Measurements from ENCODE around the gene RLN3.

RLN3 gene

DNA sequence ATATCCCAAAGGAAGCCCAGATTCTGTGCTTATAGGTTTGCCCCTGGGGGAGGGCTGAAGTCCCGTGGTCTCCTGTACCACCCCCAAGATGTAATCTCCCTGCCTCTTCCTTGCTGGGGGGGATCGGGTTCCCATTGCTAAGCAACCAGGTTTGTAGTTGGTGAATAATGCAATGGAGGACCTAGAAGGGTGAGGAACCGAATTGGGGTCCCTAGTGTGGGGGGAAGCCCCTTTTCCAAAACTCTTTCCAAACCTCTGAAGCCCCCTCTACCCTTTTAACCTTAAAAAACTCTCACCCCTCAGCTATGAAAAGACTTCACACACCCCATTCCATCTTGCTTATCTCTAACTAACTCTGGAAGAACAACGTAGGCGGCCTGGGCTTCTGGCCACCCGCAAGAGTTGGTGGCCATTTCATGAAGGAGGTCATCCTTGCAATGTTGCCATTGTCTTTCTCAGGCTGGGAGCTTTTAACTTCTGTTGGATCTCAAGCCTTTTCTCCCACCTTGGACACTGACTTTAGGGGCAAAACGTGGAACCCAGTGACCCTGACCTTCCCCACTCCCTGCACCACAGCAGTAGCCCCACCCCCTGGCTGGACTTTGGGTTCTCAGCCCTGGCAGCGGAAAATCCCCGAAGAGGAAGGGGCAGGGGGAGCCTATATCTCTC lies 33.3 kb downstream of the RLN3 start:
- DNase-seq (ENCODE audit: low spot score), result no peak
- ChIA-PET CTCF (interaction anchor here (0.8 to 3.0 kb wide), 2 partner anchors 12 to 108 kb away, joined by 3 to 22 read pairs; partner anchors contain the start of gene MISP3), POLR2A (ENCODE audit: low non-redundant PET) (no interaction called here)
- TF ChIP-seq, protein P1, sequence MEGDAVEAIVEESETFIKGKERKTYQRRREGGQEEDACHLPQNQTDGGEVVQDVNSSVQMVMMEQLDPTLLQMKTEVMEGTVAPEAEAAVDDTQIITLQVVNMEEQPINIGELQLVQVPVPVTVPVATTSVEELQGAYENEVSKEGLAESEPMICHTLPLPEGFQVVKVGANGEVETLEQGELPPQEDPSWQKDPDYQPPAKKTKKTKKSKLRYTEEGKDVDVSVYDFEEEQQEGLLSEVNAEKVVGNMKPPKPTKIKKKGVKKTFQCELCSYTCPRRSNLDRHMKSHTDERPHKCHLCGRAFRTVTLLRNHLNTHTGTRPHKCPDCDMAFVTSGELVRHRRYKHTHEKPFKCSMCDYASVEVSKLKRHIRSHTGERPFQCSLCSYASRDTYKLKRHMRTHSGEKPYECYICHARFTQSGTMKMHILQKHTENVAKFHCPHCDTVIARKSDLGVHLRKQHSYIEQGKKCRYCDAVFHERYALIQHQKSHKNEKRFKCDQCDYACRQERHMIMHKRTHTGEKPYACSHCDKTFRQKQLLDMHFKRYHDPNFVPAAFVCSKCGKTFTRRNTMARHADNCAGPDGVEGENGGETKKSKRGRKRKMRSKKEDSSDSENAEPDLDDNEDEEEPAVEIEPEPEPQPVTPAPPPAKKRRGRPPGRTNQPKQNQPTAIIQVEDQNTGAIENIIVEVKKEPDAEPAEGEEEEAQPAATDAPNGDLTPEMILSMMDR (conservative IDR thresholded peaks at IDR 0.05; ENCODE audit: low read depth), result no peak
- H3K27ac ChIP-seq, result no peak overlapping the region

DNA sequence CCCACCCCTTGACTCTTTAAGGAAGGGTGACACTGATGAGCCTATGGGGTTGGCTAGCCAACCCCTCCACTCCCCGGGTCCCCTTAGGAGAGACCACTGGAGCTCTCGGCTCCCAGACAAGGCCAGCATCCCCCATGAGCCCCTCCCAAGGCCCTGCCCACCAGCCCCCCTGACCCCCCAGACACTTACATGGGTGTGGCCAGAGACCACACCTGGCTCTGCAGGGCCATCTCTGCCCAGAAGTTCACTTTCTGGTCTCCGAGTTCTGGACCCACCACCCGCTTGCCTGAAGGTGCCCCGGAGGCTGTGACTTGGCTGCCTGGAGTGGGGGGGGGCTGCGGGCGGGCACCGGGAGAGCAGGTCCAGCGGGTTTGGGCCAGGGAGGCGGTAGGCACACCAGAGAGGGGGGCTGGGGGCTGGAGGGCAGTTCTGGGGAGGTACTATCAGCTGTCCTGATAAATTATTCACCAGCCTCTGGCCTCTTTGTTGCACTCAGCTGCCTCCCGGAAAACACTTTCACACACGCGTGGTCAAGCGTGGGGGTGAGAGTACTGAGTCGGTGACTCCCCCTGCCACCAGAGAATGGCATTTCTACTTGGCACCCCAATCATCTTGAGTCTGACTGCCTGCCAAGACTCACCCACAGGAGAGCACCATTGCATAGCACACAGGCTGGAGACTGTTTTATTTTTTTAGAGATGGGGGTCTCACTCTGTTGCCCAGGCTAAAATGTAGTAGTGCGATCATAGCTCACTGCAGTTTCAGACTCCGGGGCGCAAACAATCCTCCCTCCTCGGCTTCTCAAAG lies 34.0 kb downstream of the RLN3 start, which contains the start of gene PALM3:
TSS of gene PALM3 (minus strand) at position 326 of the 807 bp plus-strand sequence. CDS start at position 230, 96 bp downstream.
- TF ChIP-seq, protein P1 (conservative IDR thresholded peaks at IDR 0.05; ENCODE audit: low read depth), result no peak
- no peak for DNase-seq (ENCODE audit: low spot score)
- ChIA-PET POLR2A (ENCODE audit: low non-redundant PET) (no interaction called here), CTCF (interaction anchor here (0.8 kb wide), 1 partner anchor 109 kb away, joined by 3 read pairs; no protein-coding TSS in a partner anchor)
- H3K27ac ChIP-seq, result no peak within 1 kb of the TSS

DNA sequence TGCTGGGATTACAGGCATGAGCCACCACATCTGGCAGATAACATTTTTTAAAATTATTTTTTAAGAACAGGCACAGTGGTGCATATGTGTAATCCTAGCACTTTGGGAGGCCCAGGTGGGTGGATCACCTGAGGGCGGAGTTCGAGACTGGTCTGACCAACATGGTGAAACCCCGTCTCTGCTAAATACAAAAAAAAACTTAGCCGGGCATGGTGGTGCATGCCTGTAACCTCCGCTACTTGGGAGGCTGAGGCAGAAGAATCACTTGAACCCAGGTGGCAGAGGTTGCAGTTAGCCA lies 34.6 kb downstream of the RLN3 start:
- POLR2A ChIA-PET (ENCODE audit: low non-redundant PET), result no interaction called here
- DNase-seq (ENCODE audit: low spot score), result no peak
- TF ChIP-seq, protein P1 (conservative IDR thresholded peaks at IDR 0.05; ENCODE audit: low read depth), result no peak
- H3K27ac ChIP-seq, result no peak overlapping the region
- CTCF ChIA-PET, result interaction anchor here (0.7 kb wide), 1 partner anchor 31 kb away, joined by 8 read pairs; the partner anchor contains the start of gene IL27RA

DNA sequence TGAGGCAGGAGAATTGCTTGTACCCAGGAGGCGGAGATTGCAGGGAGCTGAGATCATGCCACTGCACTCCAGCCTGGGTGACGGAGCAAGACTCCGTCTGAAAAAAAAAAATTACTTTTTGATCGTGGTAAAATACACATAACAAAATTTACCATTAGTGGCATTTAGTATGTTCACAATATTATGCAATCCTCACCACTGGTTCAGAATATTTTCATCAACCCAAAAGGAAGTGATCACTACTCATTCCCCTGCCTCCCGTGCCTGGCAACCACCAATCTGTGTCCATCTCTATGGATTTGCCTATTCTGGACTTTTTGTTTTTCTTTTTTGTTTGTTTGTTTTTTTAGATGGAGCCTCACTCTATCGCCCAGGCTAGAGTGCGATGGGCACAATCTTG lies 35.2 kb downstream of the RLN3 start:
- CTCF ChIA-PET, result interaction anchor here (0.7 kb wide), 1 partner anchor 32 kb away, joined by 8 read pairs; the partner anchor contains the start of gene IL27RA
- H3K27ac ChIP-seq, result no peak overlapping the region
- DNase-seq (ENCODE audit: low spot score), result no peak
- POLR2A ChIA-PET (ENCODE audit: low non-redundant PET), result no interaction called here
- TF ChIP-seq, protein P1 (conservative IDR thresholded peaks at IDR 0.05; ENCODE audit: low read depth), result no peak

DNA sequence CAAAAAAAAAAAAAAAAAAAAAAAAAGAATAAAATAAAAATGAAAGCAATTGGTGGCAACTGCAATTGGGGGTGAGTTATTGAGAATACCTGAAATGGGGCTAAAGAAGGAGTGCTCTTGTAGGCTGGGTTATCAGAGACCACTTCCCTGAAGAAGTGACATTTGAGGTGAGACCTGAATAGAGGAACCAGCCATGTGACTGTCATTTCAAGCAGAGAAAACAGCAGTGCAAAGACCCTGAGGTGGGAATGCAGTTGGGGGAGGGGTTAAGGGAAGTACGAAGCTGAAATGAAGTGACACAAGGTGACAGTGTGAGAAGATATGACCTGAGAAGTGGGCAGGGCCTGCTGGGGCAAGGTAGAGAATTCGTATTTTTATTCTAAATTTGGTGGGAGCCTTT lies 38.2 kb downstream of the RLN3 start:
- DNase-seq (ENCODE audit: low spot score), result no peak
- no peak overlapping the region for H3K27ac ChIP-seq
- TF ChIP-seq, protein P1 (conservative IDR thresholded peaks at IDR 0.05; ENCODE audit: low read depth), result no peak
- ChIA-PET POLR2A (ENCODE audit: low non-redundant PET) (no interaction called here), CTCF (no interaction called here)

DNA sequence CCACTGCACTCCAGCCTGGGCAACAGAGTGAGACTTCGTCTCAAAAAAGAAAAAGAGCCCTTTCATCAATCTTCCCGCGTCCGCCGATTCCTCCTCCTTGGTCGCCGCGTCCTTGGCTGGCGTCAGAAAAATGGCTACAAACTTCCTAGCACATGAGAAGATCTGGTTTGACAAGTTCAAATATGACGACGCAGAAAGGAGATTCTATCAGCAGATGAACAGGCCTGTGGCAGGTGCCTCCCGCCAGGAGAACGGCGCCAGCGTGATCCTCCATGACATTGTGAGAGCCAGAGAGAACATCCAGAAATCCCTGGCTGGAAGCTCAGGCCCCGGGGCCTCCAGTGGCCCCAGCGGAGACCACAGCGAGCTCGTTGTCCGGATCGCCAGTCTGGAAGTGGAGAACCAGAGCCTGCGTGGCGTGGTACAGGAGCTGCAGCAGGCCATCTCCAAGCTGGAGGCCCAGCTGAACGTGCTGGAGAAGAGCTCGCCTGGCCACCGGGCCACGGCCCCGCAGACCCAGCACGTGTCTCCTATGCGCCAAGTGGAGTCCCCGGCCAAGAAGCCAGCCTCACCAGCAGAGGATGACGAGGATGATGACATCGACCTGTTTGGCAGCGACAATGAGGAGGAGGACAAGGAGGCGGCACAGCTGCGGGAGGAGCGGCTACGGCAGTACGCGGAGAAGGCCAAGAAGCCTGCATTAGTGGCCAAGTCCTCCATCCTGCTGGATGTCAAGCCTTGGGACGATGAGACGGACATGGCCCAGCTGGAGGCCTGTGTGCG lies 42.5 kb downstream of the RLN3 start:
- ChIA-PET POLR2A (ENCODE audit: low non-redundant PET) (no interaction called here), CTCF (interaction anchor here (0.5 to 2.6 kb wide), 4 partner anchors 11 to 336 kb away, joined by 3 to 18 read pairs (median 6); partner anchors contain the start of gene IL27RA)
- DNase-seq (ENCODE audit: low spot score), result no peak
- H3K27ac ChIP-seq, result no peak overlapping the region
- TF ChIP-seq, protein P1 (conservative IDR thresholded peaks at IDR 0.05; ENCODE audit: low read depth), result no peak

Measured in RWPE1 (cell line).